Neural cell (in vitro differentiated cells): Measurements from ENCODE around the gene SPEM1. TPM values are rescaled to one million over a fixed set of nuclear protein-coding genes. Genes with fewer than 3 reads are reported as not detected.

Source experiments
- H2AFZ ChIP-seq: fragments of 200-600, 300-800 bp; sonication (generic), shearing (Covaris generic); 2 replicates; pipeline ENCODE4 v1.6.0; 2014; ENCODE audit warnings: low read depth, mild to moderate bottlenecking, antibody characterized with exemption, low read length, moderate library complexity
- H3F3A ChIP-seq: fragments of 200-600 bp; shearing (Covaris generic); 2 replicates; pipeline ENCODE4 v1.6.1; 2016; ENCODE audit warnings: mild to moderate bottlenecking, moderate library complexity, mixed read lengths, antibody characterized with exemption, low read length; ENCODE audit not compliant: insufficient read depth, poor library complexity, severe bottlenecking
- H3K27ac ChIP-seq: fragments of 200-600, 300-800 bp; sonication (generic), shearing (Covaris generic); 2 replicates; pipeline ENCODE4 v1.5.1; 2014; ENCODE audit warnings: mild to moderate bottlenecking, low read length, moderate library complexity
- H3K27me3 ChIP-seq: fragments of 300-800, 200-600 bp; sonication (generic), shearing (Covaris generic); 2 replicates; pipeline ENCODE4 v1.6.0; 2014; ENCODE audit warnings: mild to moderate bottlenecking, low read depth, low read length, moderate library complexity; ENCODE audit not compliant: insufficient read depth
- H3K36me3 ChIP-seq: fragments of 300-800, 200-600 bp; sonication (generic), shearing (Covaris generic); 2 replicates; pipeline ENCODE4 v1.5.1; 2014; ENCODE audit warnings: mild to moderate bottlenecking, antibody characterized with exemption, low read length, moderate library complexity; ENCODE audit not compliant: insufficient read depth
- H3K4me2 ChIP-seq: fragments of 300-800, 200-600 bp; sonication (generic), shearing (Covaris generic); 2 replicates; pipeline ENCODE4 v1.6.0; 2014; ENCODE audit warnings: mild to moderate bottlenecking, low read length
- H3K4me3 ChIP-seq: fragments of 300-800, 200-600 bp; sonication (generic), shearing (Covaris generic); 2 replicates; pipeline ENCODE4 v1.5.1; 2014; ENCODE audit warnings: mild to moderate bottlenecking, low read length, moderate library complexity
- H3K79me2 ChIP-seq: fragments of 200-600 bp; shearing (Covaris generic); replicated peaks from 2 replicates; pipeline ENCODE4 v1.6.0; 2014; ENCODE audit warnings: mild to moderate bottlenecking, low read length, moderate library complexity; ENCODE audit not compliant: insufficient read depth
- H3K9ac ChIP-seq: fragments of 300-800, 200-600 bp; sonication (generic), shearing (Covaris generic); 2 replicates; pipeline ENCODE4 v1.6.1; 2016; ENCODE audit warnings: mild to moderate bottlenecking, low read length, mixed read lengths
- H3K9me2 ChIP-seq: fragments of 200-600 bp; shearing (Covaris generic); 2 replicates; pipeline ENCODE4 v1.6.1; 2016; ENCODE audit warnings: mild to moderate bottlenecking, low read length, mixed read lengths; ENCODE audit not compliant: insufficient read depth
- H3K9me3 ChIP-seq: fragments of 200-600, 300-800 bp; sonication (generic), shearing (Covaris generic); 2 replicates; pipeline ENCODE4 v1.6.1; 2016; ENCODE audit warnings: mild to moderate bottlenecking, mixed run types, low read length, moderate library complexity, mixed read lengths
- H4K20me1 ChIP-seq: fragments of 200-600 bp; shearing (Covaris generic); 2 replicates; pipeline ENCODE4 v1.6.1; 2016; ENCODE audit warnings: mild to moderate bottlenecking, mixed run types; ENCODE audit not compliant: insufficient read depth
- EP300 ChIP-seq: fragments of 450-650 bp; conservative IDR thresholded peaks from 2 replicates; pipeline ENCODE4 v1.6.1; 2014; ENCODE audit warnings: antibody characterized with exemption, mild to moderate bottlenecking, moderate library complexity; ENCODE audit not compliant: poor library complexity, severe bottlenecking
- EZH2 ChIP-seq: fragments of 200-600, 300-800 bp; shearing (Covaris generic), sonication (generic); IDR thresholded peaks from 2 replicates; pipeline ENCODE4 v1.6.1; 2014; ENCODE audit warnings: antibody characterized with exemption, low read length, borderline replicate concordance, mild to moderate bottlenecking; ENCODE audit not compliant: insufficient read depth, poor library complexity, severe bottlenecking
- MXI1 ChIP-seq: fragments of 450-650 bp; conservative IDR thresholded peaks from 2 replicates; pipeline ENCODE4 v1.6.1; 2014; ENCODE audit warnings: antibody characterized with exemption, mild to moderate bottlenecking; ENCODE audit not compliant: poor library complexity, severe bottlenecking
- POLR2AphosphoS5 ChIP-seq: IDR thresholded peaks from 2 replicates; pipeline ENCODE4 v1.6.1; 2012
- RAD21 ChIP-seq: fragments of 450-650 bp; conservative IDR thresholded peaks from 2 replicates; pipeline ENCODE4 v1.6.1; 2014; ENCODE audit warnings: antibody characterized with exemption, mild to moderate bottlenecking, moderate library complexity
- SMC3 ChIP-seq: fragments of 450-650 bp; conservative IDR thresholded peaks from 2 replicates; pipeline ENCODE4 v1.6.1; 2014; ENCODE audit warnings: antibody characterized with exemption, mild to moderate bottlenecking, moderate library complexity; ENCODE audit not compliant: poor library complexity
- TAF1 ChIP-seq: IDR thresholded peaks from 2 replicates; pipeline ENCODE4 v1.6.1; 2012; ENCODE audit warnings: low read depth
- polyA plus RNA-seq: library from polyadenylated mRNA; depleted of rRNA; stranded (reverse); fragments of >200 nt; gene quantifications from 2 replicates; pipeline ENCODE4 v1.2.3, GENCODE V29; 2014
- TF ChIP-seq, protein P1 (sequence below): fragments of 450-650 bp; IDR thresholded peaks from 2 replicates; pipeline ENCODE4 v1.5.1; 2014; ENCODE audit warnings: antibody characterized with exemption, mild to moderate bottlenecking, moderate library complexity; ENCODE audit not compliant: poor library complexity, severe bottlenecking

Gene SPEM1
- polyA plus RNA-seq, 1 donor from 2014 or later = not detected

- H3F3A ChIP-seq = no peaks in the 10 kb centered on the region
- H3K27ac ChIP-seq = no peak overlapping the region
- TF ChIP-seq MXI1 = no peak
- no peak for TF ChIP-seq POLR2AphosphoS5
- no peak for TF ChIP-seq TAF1
- TF ChIP-seq, protein P1, sequence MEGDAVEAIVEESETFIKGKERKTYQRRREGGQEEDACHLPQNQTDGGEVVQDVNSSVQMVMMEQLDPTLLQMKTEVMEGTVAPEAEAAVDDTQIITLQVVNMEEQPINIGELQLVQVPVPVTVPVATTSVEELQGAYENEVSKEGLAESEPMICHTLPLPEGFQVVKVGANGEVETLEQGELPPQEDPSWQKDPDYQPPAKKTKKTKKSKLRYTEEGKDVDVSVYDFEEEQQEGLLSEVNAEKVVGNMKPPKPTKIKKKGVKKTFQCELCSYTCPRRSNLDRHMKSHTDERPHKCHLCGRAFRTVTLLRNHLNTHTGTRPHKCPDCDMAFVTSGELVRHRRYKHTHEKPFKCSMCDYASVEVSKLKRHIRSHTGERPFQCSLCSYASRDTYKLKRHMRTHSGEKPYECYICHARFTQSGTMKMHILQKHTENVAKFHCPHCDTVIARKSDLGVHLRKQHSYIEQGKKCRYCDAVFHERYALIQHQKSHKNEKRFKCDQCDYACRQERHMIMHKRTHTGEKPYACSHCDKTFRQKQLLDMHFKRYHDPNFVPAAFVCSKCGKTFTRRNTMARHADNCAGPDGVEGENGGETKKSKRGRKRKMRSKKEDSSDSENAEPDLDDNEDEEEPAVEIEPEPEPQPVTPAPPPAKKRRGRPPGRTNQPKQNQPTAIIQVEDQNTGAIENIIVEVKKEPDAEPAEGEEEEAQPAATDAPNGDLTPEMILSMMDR = no peak
- TF ChIP-seq RAD21 = no peak
- no peak for TF ChIP-seq EP300
- TF ChIP-seq EZH2 = no peak
- H3K79me2 ChIP-seq = peaks cover 3% of the 10 kb centered on the region
- H2AFZ ChIP-seq = no peak overlapping the region
- H3K9me3 ChIP-seq = no peaks in the 10 kb centered on the region
- H3K9ac ChIP-seq = no peak overlapping the region
- no peak overlapping the region for H3K4me2 ChIP-seq
- no peak overlapping the region for H3K4me3 ChIP-seq
- H3K36me3 ChIP-seq = no peaks in the 10 kb centered on the region
- no peaks in the 10 kb centered on the region for H3K9me2 ChIP-seq
- H3K27me3 ChIP-seq = no peaks in the 10 kb centered on the region
- no peaks in the 10 kb centered on the region for H4K20me1 ChIP-seq
Measured at GRCh38 chr17:7466639-7467341, 46.7 kb downstream of the SPEM1 start.

- no peaks in the 10 kb centered on the region for H3K9me2 ChIP-seq
- no peak overlapping the region for H3K9ac ChIP-seq
- H4K20me1 ChIP-seq = no peaks in the 10 kb centered on the region
- H3K36me3 ChIP-seq = no peaks in the 10 kb centered on the region
- peaks cover 3% of the 10 kb centered on the region for H3K79me2 ChIP-seq
- no peaks in the 10 kb centered on the region for H3K27me3 ChIP-seq
- H3K4me2 ChIP-seq = no peak overlapping the region
- no peak overlapping the region for H3K4me3 ChIP-seq
- H3K27ac ChIP-seq = no peak overlapping the region
- TF ChIP-seq SMC3 = no peak
- H3F3A ChIP-seq = no peaks in the 10 kb centered on the region
- H3K9me3 ChIP-seq = no peaks in the 10 kb centered on the region
- no peak overlapping the region for H2AFZ ChIP-seq
Measured at GRCh38 chr17:7467498-7467897, 47.4 kb downstream of the SPEM1 start.

GRCh38 chr17:7468290-7468689 lies 48.2 kb downstream of the SPEM1 start:
- no peaks in the 10 kb centered on the region for H4K20me1 ChIP-seq
- H3K9me2 ChIP-seq = no peaks in the 10 kb centered on the region
- H3K9me3 ChIP-seq = no peaks in the 10 kb centered on the region
- no peaks in the 10 kb centered on the region for H3F3A ChIP-seq
- no peaks in the 10 kb centered on the region for H3K27me3 ChIP-seq
- H3K9ac ChIP-seq = no peak overlapping the region
- TF ChIP-seq POLR2AphosphoS5 = no peak
- H3K79me2 ChIP-seq = peaks cover 3% of the 10 kb centered on the region
- H3K27ac ChIP-seq = no peak overlapping the region
- no peak overlapping the region for H3K4me2 ChIP-seq
- no peak overlapping the region for H3K4me3 ChIP-seq
- H2AFZ ChIP-seq = no peak overlapping the region
- H3K36me3 ChIP-seq = no peaks in the 10 kb centered on the region
